ENCODE data around the gene NEK6.

NEK6 gene

GRCh38 chr9:124257844-124258606 lies at the start of gene NEK6:
Gene NEK6, plus strand, starts transcription at chr9:124257949. Its CDS starts 44,016 bp downstream, at chr9:124301965.
- no peak for DNase-seq

GRCh38 chr9:124208571-124208970 lies 49.2 kb upstream of the NEK6 start:
- DNase-seq = no peak

GRCh38 chr9:124209279-124209678 lies 48.5 kb upstream of the NEK6 start:
- no peak for DNase-seq

GRCh38 chr9:124209774-124210173 lies 48.0 kb upstream of the NEK6 start:
- no peak for DNase-seq

- DNase-seq = no peak
These were observed 47.1 kb upstream of the NEK6 start for GRCh38 chr9:124210697-124211096.

- no peak for DNase-seq
These were observed 45.2 kb upstream of the NEK6 start for GRCh38 chr9:124212381-124213050.

GRCh38 chr9:124213396-124213795 lies 44.4 kb upstream of the NEK6 start:
- no peak for DNase-seq

GRCh38 chr9:124214116-124214515 lies 43.6 kb upstream of the NEK6 start:
- no peak for DNase-seq

GRCh38 chr9:124214596-124215367 lies 43.0 kb upstream of the NEK6 start:
- DNase-seq = no peak

GRCh38 chr9:124215368-124215910 lies 42.3 kb upstream of the NEK6 start:
- DNase-seq = no peak

GRCh38 chr9:124215956-124216355 lies 41.8 kb upstream of the NEK6 start:
- no peak for DNase-seq

GRCh38 chr9:124216474-124217176 lies 41.1 kb upstream of the NEK6 start:
- DNase-seq = no peak

- DNase-seq = no peak
These were observed 39.8 kb upstream of the NEK6 start for GRCh38 chr9:124217836-124218437.

GRCh38 chr9:124218438-124218982 lies 39.2 kb upstream of the NEK6 start:
- no peak for DNase-seq

GRCh38 chr9:124218987-124219461 lies 38.7 kb upstream of the NEK6 start:
- DNase-seq = no peak

GRCh38 chr9:124220946-124221451 lies 36.8 kb upstream of the NEK6 start:
- DNase-seq = no peak

- DNase-seq = no peak
These were observed 36.1 kb upstream of the NEK6 start for GRCh38 chr9:124221676-124222075.

- no peak for DNase-seq
These were observed 35.6 kb upstream of the NEK6 start for GRCh38 chr9:124222109-124222508.

GRCh38 chr9:124222918-124223720 lies 34.6 kb upstream of the NEK6 start:
- no peak for DNase-seq

GRCh38 chr9:124225945-124226344 lies 31.8 kb upstream of the NEK6 start:
- no peak for DNase-seq

- DNase-seq = no peak
These were observed 29.2 kb upstream of the NEK6 start for GRCh38 chr9:124228516-124228915.

Data from NCI-H2227 treated with DMSO at 0.1 percent for 48 hours (cell line).